H1 (cell line): ENCODE measurements around the gene CAMP. TPM values are rescaled to one million over a fixed set of nuclear protein-coding genes. Genes with fewer than 3 reads are reported as not detected.

ENCODE experiments used
- CTCF ChIA-PET: fragments of 300-600 bp; sonication (Branson Sonifier 250); formaldehyde crosslinking; loops from one replicate; lab custom pipeline; 2021; ENCODE audit not compliant: partially characterized antibody; lab: Charles Lee
- POLR2A ChIA-PET: fragments of 300-600 bp; sonication (Branson Sonifier 250); formaldehyde crosslinking; loops from one replicate; lab custom pipeline; 2021; ENCODE audit warnings: inconsistent platforms; ENCODE audit not compliant: partially characterized antibody; lab: Charles Lee
- DNase-seq, 2 experiments: peaks; one replicate each; pipeline versions ENCODE4 v3.0.0 to v3.0.0-alpha.2; 2010 to 2022; ENCODE audit warnings: low spot score in 2 of 2, low read depth in 1 of 2, mixed read lengths in 1 of 2
- FAIRE-seq: peaks from 2 replicates; lab custom pipeline; 2011; peaks lifted over from hg19 to GRCh38; lab: Jason Lieb, UNC
- H2AFZ ChIP-seq: 2 replicates; pipeline ENCODE4 v1.8.1; 2012; ENCODE audit warnings: low read length, inconsistent platforms
- H2AK5ac ChIP-seq: 2 replicates; pipeline ENCODE4 v1.6.1; 2013; ENCODE audit warnings: low read depth, low read length
- H2BK120ac ChIP-seq: replicated peaks from 2 replicates; pipeline ENCODE3; 2013; ENCODE audit warnings: low read depth, low read length, inconsistent platforms
- H2BK12ac ChIP-seq: 2 replicates; pipeline ENCODE4 v1.6.1; 2013; ENCODE audit warnings: low read depth, low read length
- H2BK15ac ChIP-seq: 2 replicates; pipeline ENCODE4 v1.6.1; 2013; ENCODE audit warnings: low read length
- H2BK20ac ChIP-seq: 2 replicates; pipeline ENCODE4 v1.6.1; 2013; ENCODE audit warnings: low read length
- H2BK5ac ChIP-seq: 2 replicates; pipeline ENCODE4 v1.6.1; 2013; ENCODE audit warnings: low read depth, low read length
- H3K14ac ChIP-seq: 2 replicates; pipeline ENCODE4 v1.6.1; 2013; ENCODE audit warnings: inconsistent platforms; ENCODE audit not compliant: insufficient read length
- H3K18ac ChIP-seq: 2 replicates; pipeline ENCODE4 v1.6.1; 2013; ENCODE audit warnings: low read length; ENCODE audit errors: extremely low read depth
- H3K23ac ChIP-seq: 2 replicates; pipeline ENCODE4 v1.6.1; 2013; ENCODE audit warnings: inconsistent platforms; ENCODE audit not compliant: insufficient read length
- H3K23me2 ChIP-seq: 2 replicates; pipeline ENCODE4 v1.6.1; 2013; ENCODE audit warnings: low read depth, low read length
- H3K27ac ChIP-seq: 2 replicates; pipeline ENCODE4 v1.6.1; 2011; ENCODE audit warnings: low read depth, low read length, inconsistent platforms
- H3K27me3 ChIP-seq, 4 experiments: replicated peaks in 1 of 4; 1 replicate in 1 of 4; 2 replicates in 3 of 4; pipeline versions ENCODE4 v1.6.1 to v1.8.1; 2011 to 2013; ENCODE audit warnings: low read length in 3 of 4, mild to moderate bottlenecking in 3 of 4, inconsistent platforms in 2 of 4, mixed read lengths in 2 of 4, moderate library complexity in 1 of 4; ENCODE audit not compliant: control insufficient read depth in 3 of 4, insufficient read depth in 3 of 4; ENCODE audit errors: extremely low read depth in 1 of 4
- H3K36me3 ChIP-seq, 4 experiments: 2 replicates each; pipeline versions ENCODE4 v1.6.1 to v1.8.1; 2011 to 2013; ENCODE audit warnings: mild to moderate bottlenecking in 4 of 4, low read length in 3 of 4, moderate library complexity in 2 of 4, control low read depth in 1 of 4, inconsistent platforms in 1 of 4; ENCODE audit not compliant: insufficient read depth in 4 of 4, control insufficient read depth in 2 of 4
- H3K4ac ChIP-seq: replicated peaks from 2 replicates; pipeline ENCODE3; 2013; ENCODE audit warnings: low read length, low read depth, mixed read lengths, inconsistent platforms; ENCODE audit not compliant: insufficient read length
- H3K4me1 ChIP-seq, 4 experiments: replicated peaks in 1 of 4; 1 replicate in 1 of 4; 2 replicates in 3 of 4; pipeline versions ENCODE4 v1.6.1 to v1.8.1; 2011 to 2013; ENCODE audit warnings: low read length in 3 of 4, inconsistent platforms in 2 of 4, mixed read lengths in 1 of 4; ENCODE audit not compliant: insufficient read depth in 4 of 4, control insufficient read depth in 3 of 4
- H3K4me2 ChIP-seq, 2 experiments: 2 replicates each; pipeline versions ENCODE4 v1.6.1 to v1.8.1; 2011 to 2013; ENCODE audit warnings: low read depth in 2 of 2, low read length in 2 of 2, control low read depth in 1 of 2, inconsistent platforms in 1 of 2, mild to moderate bottlenecking in 1 of 2; ENCODE audit not compliant: insufficient read depth in 1 of 2
- H3K4me3 ChIP-seq, 4 experiments: fragments of 200-600, 300-600 bp in 1 of 4; sonication (generic), shearing (Covaris generic), sonication (Bioruptor Twin) in 1 of 4; 2 replicates each; pipeline versions ENCODE4 v1.5.1 to v1.8.1; 2011 to 2016; ENCODE audit warnings: low read length in 4 of 4, low read depth in 3 of 4, control low read depth in 2 of 4, inconsistent platforms in 2 of 4, mild to moderate bottlenecking in 2 of 4, mixed read lengths in 1 of 4, moderate library complexity in 1 of 4; ENCODE audit not compliant: insufficient read depth in 2 of 4; ENCODE audit errors: extremely low read depth in 1 of 4
- H3K56ac ChIP-seq: replicated peaks from 2 replicates; pipeline ENCODE3; 2013; ENCODE audit warnings: low read depth, mild to moderate bottlenecking, mixed read lengths, low read length, inconsistent platforms; ENCODE audit not compliant: insufficient read length
- H3K79me1 ChIP-seq: 2 replicates; pipeline ENCODE4 v1.6.1; 2013; ENCODE audit warnings: low read depth, low read length, control low read depth
- H3K79me2 ChIP-seq, 2 experiments: 2 replicates each; pipeline versions ENCODE4 v1.6.1 to v1.8.1; 2012 to 2013; ENCODE audit warnings: low read length in 2 of 2, mild to moderate bottlenecking in 2 of 2, inconsistent platforms in 1 of 2; ENCODE audit not compliant: insufficient read depth in 2 of 2, control insufficient read depth in 1 of 2
- H3K9ac ChIP-seq, 4 experiments: replicated peaks in 1 of 4; 1 replicate in 1 of 4; 2 replicates in 3 of 4; pipeline versions ENCODE4 v1.6.1 to v1.8.1; 2011 to 2013; ENCODE audit warnings: low read depth in 3 of 4, low read length in 3 of 4, control low read depth in 2 of 4, mild to moderate bottlenecking in 2 of 4, moderate library complexity in 2 of 4, inconsistent platforms in 1 of 4; ENCODE audit errors: extremely low read depth in 1 of 4
- H3K9me3 ChIP-seq, 2 experiments: 2 replicates each; pipeline versions ENCODE4 v1.6.1 to v1.8.1; 2012 to 2013; ENCODE audit warnings: mild to moderate bottlenecking in 2 of 2, moderate library complexity in 2 of 2, control low read depth in 1 of 2, inconsistent platforms in 1 of 2, low read depth in 1 of 2, low read length in 1 of 2, mixed read lengths in 1 of 2; ENCODE audit not compliant: insufficient read depth in 2 of 2
- H4K20me1 ChIP-seq, 2 experiments: replicated peaks in 1 of 2; 2 replicates each; pipeline versions ENCODE3 to v1.8.1; 2011 to 2013; ENCODE audit warnings: inconsistent platforms in 2 of 2, low read length in 2 of 2, mild to moderate bottlenecking in 1 of 2; ENCODE audit not compliant: insufficient read depth in 2 of 2, control insufficient read depth in 1 of 2
- H4K5ac ChIP-seq: 2 replicates; pipeline ENCODE4 v1.6.1; 2013; ENCODE audit warnings: low read length, low read depth, mixed read lengths, inconsistent platforms; ENCODE audit not compliant: insufficient read length
- H4K8ac ChIP-seq: 2 replicates; pipeline ENCODE4 v1.8.0; 2013; ENCODE audit warnings: mild to moderate bottlenecking, moderate library complexity, low read length, inconsistent platforms; ENCODE audit not compliant: insufficient read depth; ENCODE audit errors: extremely low read depth
- H4K91ac ChIP-seq: replicated peaks from 2 replicates; pipeline ENCODE3; 2013; ENCODE audit warnings: low read length, mixed read lengths, inconsistent platforms; ENCODE audit not compliant: insufficient read length
- EP300 ChIP-seq, 2 experiments: IDR thresholded peaks; 1 replicate in 1 of 2; 2 replicates in 1 of 2; pipeline ENCODE4 v1.6.1; 2011 to 2012; ENCODE audit warnings: low read depth in 2 of 2, low read length in 2 of 2, mild to moderate bottlenecking in 2 of 2, borderline replicate concordance in 1 of 2, inconsistent platforms in 1 of 2, moderate library complexity in 1 of 2
- KDM5A ChIP-seq: fragments of 200-600 bp; IDR thresholded peaks from 2 replicates; pipeline ENCODE4 v1.7.1; 2012; ENCODE audit warnings: mild to moderate bottlenecking, low read length, inconsistent platforms, mixed read lengths
- SP1 ChIP-seq: IDR thresholded peaks from 2 replicates; pipeline ENCODE4 v1.6.1; 2011; ENCODE audit warnings: low read depth, low read length
- TAF1 ChIP-seq: IDR thresholded peaks from 2 replicates; pipeline ENCODE4 v1.6.1; 2011; ENCODE audit warnings: mild to moderate bottlenecking, low read depth, low read length
- YY1 ChIP-seq: IDR thresholded peaks from 2 replicates; pipeline ENCODE4 v1.6.1; 2011; ENCODE audit warnings: low read depth, mild to moderate bottlenecking, low read length
- WGBS, 2 experiments: shearing (Covaris generic) in 1 of 2; methylation state at CpG; one replicate each; pipeline versions ENCODE4 v1.1.6 to v1.1.7; 2013 to 2015; ENCODE audit warnings: low lambda C conversion rate in 2 of 2, mixed read lengths in 2 of 2, inconsistent platforms in 1 of 2, low coverage in 1 of 2, missing lambda C conversion rate in 1 of 2; ENCODE audit not compliant: insufficient replicate concordance in 2 of 2, insufficient coverage in 1 of 2, insufficient read length in 1 of 2; ENCODE audit errors: extremely low coverage in 1 of 2, missing lambda C conversion rate in 1 of 2; 5-methylcytosine and 5-hydroxymethylcytosine counted together
- polyA plus RNA-seq, 7 experiments: library from polyadenylated mRNA; depleted of rRNA in 3 of 7; stranded (reverse) in 5 of 7; unstranded in 2 of 7; fragments of >200 nt in 5 of 7; fragments of 200-250 nt in 2 of 7; gene quantifications; 1 replicate in 5 of 7; 2 replicates in 1 of 7; 4 replicates in 1 of 7; pipeline versions ENCODE4 v1.2.1 to v1.2.3, GENCODE V29; 2011 to 2013; ENCODE audit warnings: missing spikeins in 2 of 7, mixed read lengths in 2 of 7
- total RNA-seq: library from RNA; stranded (reverse); fragmentation: NEBNext Ultra II Directional; extraction: Animal tissue kit (Norgen Biotek cat#: 25700); gene quantifications from 2 replicates; pipeline ENCODE4 v1.2.1, GENCODE V29; 2021
- TF ChIP-seq, protein P1 (sequence below): IDR thresholded peaks from 2 replicates; pipeline ENCODE4 v1.6.1; 2011; ENCODE audit warnings: low read depth, mild to moderate bottlenecking, low read length; ENCODE audit not compliant: insufficient read depth

The CAMP gene
- total and polyA plus RNA-seq, 2 of the 8 experiments (the other 6 are each of a cell fraction or from before 2014, with no cell fraction given), result not detected

DNA sequence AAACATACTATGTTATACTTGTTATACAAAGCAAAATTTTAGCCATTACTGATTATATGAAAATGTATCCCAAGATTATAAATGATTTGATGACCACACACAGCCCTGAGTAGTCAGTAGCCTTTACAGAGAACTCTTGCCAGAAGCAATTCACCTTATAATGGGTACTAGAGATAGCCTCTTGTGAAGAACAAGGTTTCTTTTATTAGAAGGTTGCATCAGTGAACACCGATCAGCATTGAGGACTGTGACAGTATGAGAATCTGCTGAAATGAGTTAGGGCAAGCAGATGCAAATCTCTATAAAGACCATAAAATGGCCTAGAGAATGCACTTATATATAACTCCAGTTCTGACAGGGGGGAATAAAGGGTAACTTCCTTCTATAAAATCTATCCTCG is 45.2 kb upstream of the CAMP start:
- ChIA-PET CTCF (interaction anchor here (1.1 to 1.6 kb wide), 4 partner anchors 17 to 258 kb away, joined by 3 to 5 read pairs (median 3); no protein-coding TSS in a partner anchor), POLR2A (interaction anchor here (1.8 to 1.9 kb wide), 2 partner anchors 9 to 11 kb away, joined by 4 to 8 read pairs; partner anchors contain the start of gene CDC25A)
- H2BK12ac ChIP-seq, result no peak overlapping the region
- H3K56ac ChIP-seq, result no peak overlapping the region
- no peak overlapping the region for H2AK5ac ChIP-seq
- H2BK20ac ChIP-seq, result no peak overlapping the region
- H3K36me3 ChIP-seq, result peaks cover 63 to 98% (median 89%) of the 10 kb centered on the region in 4 experiments
- H3K23me2 ChIP-seq, result no peaks in the 10 kb centered on the region
- H2BK120ac ChIP-seq, result no peak overlapping the region
- no peaks in the 10 kb centered on the region for H3K4me1 ChIP-seq
- no peaks in the 10 kb centered on the region for H3K27me3 ChIP-seq
- H2BK15ac ChIP-seq, result no peak overlapping the region
- H3K9me3 ChIP-seq, result no peaks in the 10 kb centered on the region
- peaks cover 2% of the 10 kb centered on the region; the same call in 1 of the 2 replicates for H3K79me1 ChIP-seq
- no peak overlapping the region for H4K5ac ChIP-seq
- H3K4ac ChIP-seq, result no peak overlapping the region
- TF ChIP-seq KDM5A (no peak), YY1 (no peak), TAF1 (no peak), EP300 (IDR thresholded peaks at IDR 0.05; ENCODE audit: borderline replicate concordance in 1 of 2, low read depth in 2 of 2, low read length in 2 of 2) (no peak), SP1 (no peak)
- TF ChIP-seq, protein P1, sequence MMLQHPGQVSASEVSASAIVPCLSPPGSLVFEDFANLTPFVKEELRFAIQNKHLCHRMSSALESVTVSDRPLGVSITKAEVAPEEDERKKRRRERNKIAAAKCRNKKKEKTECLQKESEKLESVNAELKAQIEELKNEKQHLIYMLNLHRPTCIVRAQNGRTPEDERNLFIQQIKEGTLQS, result no peak
- TF ChIP-seq, all 59 proteins: peak for 0
- Histone ChIP-seq H3K4me3 (no peak overlapping the region), H4K8ac (no peak overlapping the region), H3K23ac (no peak overlapping the region), H3K79me2 (peaks cover 0 to 57% of the 10 kb centered on the region in 2 experiments; a peak in 2 of 4 replicates), H4K20me1 (peaks cover 7 to 14% of the 10 kb centered on the region in 2 experiments), H3K27ac (no peak overlapping the region), H3K9ac (no peak overlapping the region), H2BK5ac (no peak overlapping the region), H3K18ac (no peak overlapping the region), H2AFZ (no peak overlapping the region), H3K4me2 (no peak overlapping the region), H3K14ac (no peak overlapping the region), H4K91ac (no peak overlapping the region)
- WGBS, 2 experiments, result 92% methylated on average over 2 of the region's 2 CpGs; no CpG with 5 or more reads in 1 of the 2 experiments
- DNase-seq (no peak), FAIRE-seq (no peak)
